ENCODE measurements around the gene NMS. TPM values are rescaled to one million over a fixed set of nuclear protein-coding genes. Genes with fewer than 3 reads are reported as not detected.

The NMS gene
- total and polyA plus RNA-seq, 2 donors from 2014 or later, result not detected

DNA sequence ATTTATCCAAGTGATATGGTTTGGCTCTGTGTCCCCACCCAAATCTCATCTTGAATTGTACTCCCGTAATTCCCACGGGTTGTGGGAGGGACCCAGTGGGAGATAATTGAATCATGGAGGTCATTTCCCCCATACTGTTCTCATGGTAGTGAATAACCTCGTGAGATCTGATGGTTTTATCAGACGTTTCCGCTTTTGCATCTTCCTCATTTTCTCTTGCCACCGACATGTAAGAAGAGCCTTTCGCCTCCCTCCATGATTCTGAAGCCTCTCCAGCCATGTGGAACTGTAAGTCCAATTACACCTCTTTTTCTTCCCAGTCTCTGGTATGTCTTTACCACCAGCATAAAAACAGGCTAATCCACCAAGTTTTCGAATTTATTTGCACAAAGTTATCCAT, 32.5 kb upstream of the NMS start:
- H3K4me1 ChIP-seq (ENCODE audit: control insufficient read depth in 2 of 3, insufficient read depth in 2 of 3, low read depth in 1 of 3, low read length in 3 of 3), result no peaks in the 10 kb centered on the region
- TF ChIP-seq, protein P1, sequence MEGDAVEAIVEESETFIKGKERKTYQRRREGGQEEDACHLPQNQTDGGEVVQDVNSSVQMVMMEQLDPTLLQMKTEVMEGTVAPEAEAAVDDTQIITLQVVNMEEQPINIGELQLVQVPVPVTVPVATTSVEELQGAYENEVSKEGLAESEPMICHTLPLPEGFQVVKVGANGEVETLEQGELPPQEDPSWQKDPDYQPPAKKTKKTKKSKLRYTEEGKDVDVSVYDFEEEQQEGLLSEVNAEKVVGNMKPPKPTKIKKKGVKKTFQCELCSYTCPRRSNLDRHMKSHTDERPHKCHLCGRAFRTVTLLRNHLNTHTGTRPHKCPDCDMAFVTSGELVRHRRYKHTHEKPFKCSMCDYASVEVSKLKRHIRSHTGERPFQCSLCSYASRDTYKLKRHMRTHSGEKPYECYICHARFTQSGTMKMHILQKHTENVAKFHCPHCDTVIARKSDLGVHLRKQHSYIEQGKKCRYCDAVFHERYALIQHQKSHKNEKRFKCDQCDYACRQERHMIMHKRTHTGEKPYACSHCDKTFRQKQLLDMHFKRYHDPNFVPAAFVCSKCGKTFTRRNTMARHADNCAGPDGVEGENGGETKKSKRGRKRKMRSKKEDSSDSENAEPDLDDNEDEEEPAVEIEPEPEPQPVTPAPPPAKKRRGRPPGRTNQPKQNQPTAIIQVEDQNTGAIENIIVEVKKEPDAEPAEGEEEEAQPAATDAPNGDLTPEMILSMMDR (IDR thresholded peaks at IDR 0.05; ENCODE audit: borderline replicate concordance, extremely low read depth, insufficient read depth), result no peak
- FAIRE-seq, result no peak
- H3K36me3 ChIP-seq (ENCODE audit: control insufficient read depth in 2 of 3, insufficient read depth in 3 of 3, low read length in 3 of 3), result no peaks in the 10 kb centered on the region
- intact Hi-C loops (cut with DNase I), result no loop called here
- no peaks in the 10 kb centered on the region for H3K27me3 ChIP-seq (ENCODE audit: control insufficient read depth, insufficient read depth, low read length)
- H3K4me3 ChIP-seq (ENCODE audit: low read length in 3 of 3), result no peak overlapping the region
- no peaks in the 10 kb centered on the region for H3K9me3 ChIP-seq (ENCODE audit: control insufficient read depth in 2 of 3, insufficient read depth in 1 of 3, low read length in 3 of 3)
- H3K27ac ChIP-seq (ENCODE audit: low read depth in 2 of 2, low read length in 2 of 2), result no peak overlapping the region
- DNase-seq, result no peak
- H3K9ac ChIP-seq (ENCODE audit: low read length in 3 of 3), result no peak overlapping the region

DNA sequence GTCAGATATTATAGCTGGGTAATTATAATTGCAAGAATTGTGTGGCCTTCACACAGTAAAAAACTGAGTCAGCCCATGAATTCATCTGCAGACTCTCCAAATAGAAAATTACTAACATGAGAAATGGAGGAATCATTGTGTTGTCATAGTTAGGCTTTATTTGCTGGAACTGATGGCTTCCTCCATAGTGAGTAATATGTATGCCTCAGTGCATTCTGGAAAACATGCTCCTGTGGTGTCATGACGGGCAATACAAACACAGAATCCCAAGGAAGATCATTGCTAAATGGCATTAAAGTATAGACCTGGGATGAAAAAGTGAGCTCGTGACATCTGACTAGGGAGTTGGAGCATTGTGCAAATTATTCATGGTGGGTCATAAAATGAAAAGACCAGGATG, 23.6 kb upstream of the NMS start:
- intact Hi-C loops (cut with DNase I), result no loop called here
- TF ChIP-seq, protein P1 (IDR thresholded peaks at IDR 0.05; ENCODE audit: borderline replicate concordance, extremely low read depth, insufficient read depth), result no peak
- Histone ChIP-seq H3K4me3 (ENCODE audit: low read length in 3 of 3) (no peak overlapping the region), H3K36me3 (ENCODE audit: control insufficient read depth in 2 of 3, insufficient read depth in 3 of 3, low read length in 3 of 3) (no peaks in the 10 kb centered on the region), H3K4me1 (ENCODE audit: control insufficient read depth in 2 of 3, insufficient read depth in 2 of 3, low read depth in 1 of 3, low read length in 3 of 3) (no peaks in the 10 kb centered on the region), H3K9me3 (ENCODE audit: control insufficient read depth in 2 of 3, insufficient read depth in 1 of 3, low read length in 3 of 3) (no peaks in the 10 kb centered on the region), H3K9ac (ENCODE audit: low read length in 3 of 3) (no peak overlapping the region), H3K27ac (ENCODE audit: low read depth in 2 of 2, low read length in 2 of 2) (no peak overlapping the region), H3K27me3 (ENCODE audit: control insufficient read depth, insufficient read depth, low read length) (no peaks in the 10 kb centered on the region)
- DNase-seq (no peak), FAIRE-seq (no peak)

- H3K9ac ChIP-seq (ENCODE audit: low read length in 3 of 3), result no peak overlapping the region
- FAIRE-seq (no peak), DNase-seq (no peak)
- no peak overlapping the region for H3K27ac ChIP-seq (ENCODE audit: low read depth in 2 of 2, low read length in 2 of 2)
- no peak overlapping the region for H3K4me3 ChIP-seq (ENCODE audit: low read length in 3 of 3)
- no peaks in the 10 kb centered on the region for H3K9me3 ChIP-seq (ENCODE audit: control insufficient read depth in 2 of 3, insufficient read depth in 1 of 3, low read length in 3 of 3)
- no peaks in the 10 kb centered on the region for H3K4me1 ChIP-seq (ENCODE audit: control insufficient read depth in 2 of 3, insufficient read depth in 2 of 3, low read depth in 1 of 3, low read length in 3 of 3)
- no peaks in the 10 kb centered on the region for H3K27me3 ChIP-seq (ENCODE audit: control insufficient read depth, insufficient read depth, low read length)
- intact Hi-C loops (cut with DNase I), result no loop called here
- no peaks in the 10 kb centered on the region for H3K36me3 ChIP-seq (ENCODE audit: control insufficient read depth in 2 of 3, insufficient read depth in 3 of 3, low read length in 3 of 3)
- TF ChIP-seq, protein P1 (IDR thresholded peaks at IDR 0.05; ENCODE audit: borderline replicate concordance, extremely low read depth, insufficient read depth), result no peak
Measured at GRCh38 chr2:100451092-100451491, 19.2 kb upstream of the NMS start.

GRCh38 chr2:100451734-100452133, 18.5 kb upstream of the NMS start:
- Histone ChIP-seq H3K27ac (ENCODE audit: low read depth in 2 of 2, low read length in 2 of 2) (no peak overlapping the region), H3K4me1 (ENCODE audit: control insufficient read depth in 2 of 3, insufficient read depth in 2 of 3, low read depth in 1 of 3, low read length in 3 of 3) (no peaks in the 10 kb centered on the region), H3K9ac (ENCODE audit: low read length in 3 of 3) (no peak overlapping the region), H3K4me3 (ENCODE audit: low read length in 3 of 3) (no peak overlapping the region), H3K27me3 (ENCODE audit: control insufficient read depth, insufficient read depth, low read length) (no peaks in the 10 kb centered on the region), H3K9me3 (ENCODE audit: control insufficient read depth in 2 of 3, insufficient read depth in 1 of 3, low read length in 3 of 3) (no peaks in the 10 kb centered on the region), H3K36me3 (ENCODE audit: control insufficient read depth in 2 of 3, insufficient read depth in 3 of 3, low read length in 3 of 3) (no peaks in the 10 kb centered on the region)
- DNase-seq (no peak), FAIRE-seq (no peak)
- TF ChIP-seq, protein P1 (IDR thresholded peaks at IDR 0.05; ENCODE audit: borderline replicate concordance, extremely low read depth, insufficient read depth), result no peak
- intact Hi-C loops (cut with DNase I), result no loop called here

Measured in kidney (tissue), 14 donors.